Uterus (tissue), 2 donors: ENCODE measurements around the gene TWF1.

Experiments
- POLR2A ChIP-seq, 2 donors: fragments of 450-650 bp; IDR thresholded peaks; one replicate each; pipeline ENCODE4 v1.6.1; 2016; ENCODE audit warnings: antibody characterized with exemption in 2 of 2, mild to moderate bottlenecking in 1 of 2, moderate library complexity in 1 of 2
- TF ChIP-seq, protein P1 (sequence below), 4 experiments: fragments of 200-600 bp in 2 of 4; fragments of 450-650 bp in 2 of 4; sonication (generic) in 2 of 4; IDR thresholded peaks; one replicate each; pipeline ENCODE4 v1.5.1; 2016 to 2019; ENCODE audit warnings: antibody characterized with exemption in 4 of 4, mild to moderate bottlenecking in 2 of 4, moderate library complexity in 1 of 4

DNA sequence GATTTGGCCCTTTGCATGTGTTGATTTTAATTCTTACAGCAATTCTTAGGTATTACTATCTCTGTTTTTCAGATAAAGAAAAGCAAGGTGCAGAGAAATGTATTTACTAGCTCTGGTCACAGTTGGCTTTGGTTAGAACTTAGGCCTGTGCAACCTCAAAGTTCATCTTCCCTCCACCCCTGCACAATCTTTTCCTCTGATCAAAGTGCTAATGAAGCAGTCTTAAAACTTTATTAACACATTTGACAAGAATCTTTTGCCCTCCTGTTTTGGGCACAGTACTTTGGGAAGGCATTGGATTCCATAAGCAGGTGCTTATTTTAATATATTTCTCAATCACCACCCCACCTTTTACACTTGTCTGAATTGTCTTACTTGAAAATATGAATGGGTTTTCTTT lies 44.6 kb downstream of the TWF1 start:
- TF ChIP-seq, protein P1, sequence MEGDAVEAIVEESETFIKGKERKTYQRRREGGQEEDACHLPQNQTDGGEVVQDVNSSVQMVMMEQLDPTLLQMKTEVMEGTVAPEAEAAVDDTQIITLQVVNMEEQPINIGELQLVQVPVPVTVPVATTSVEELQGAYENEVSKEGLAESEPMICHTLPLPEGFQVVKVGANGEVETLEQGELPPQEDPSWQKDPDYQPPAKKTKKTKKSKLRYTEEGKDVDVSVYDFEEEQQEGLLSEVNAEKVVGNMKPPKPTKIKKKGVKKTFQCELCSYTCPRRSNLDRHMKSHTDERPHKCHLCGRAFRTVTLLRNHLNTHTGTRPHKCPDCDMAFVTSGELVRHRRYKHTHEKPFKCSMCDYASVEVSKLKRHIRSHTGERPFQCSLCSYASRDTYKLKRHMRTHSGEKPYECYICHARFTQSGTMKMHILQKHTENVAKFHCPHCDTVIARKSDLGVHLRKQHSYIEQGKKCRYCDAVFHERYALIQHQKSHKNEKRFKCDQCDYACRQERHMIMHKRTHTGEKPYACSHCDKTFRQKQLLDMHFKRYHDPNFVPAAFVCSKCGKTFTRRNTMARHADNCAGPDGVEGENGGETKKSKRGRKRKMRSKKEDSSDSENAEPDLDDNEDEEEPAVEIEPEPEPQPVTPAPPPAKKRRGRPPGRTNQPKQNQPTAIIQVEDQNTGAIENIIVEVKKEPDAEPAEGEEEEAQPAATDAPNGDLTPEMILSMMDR (IDR thresholded peaks at IDR 0.05), result no peak
- TF ChIP-seq POLR2A (IDR thresholded peaks at IDR 0.05), result no peak
